Gastroesophageal sphincter (tissue), 3 donors: ENCODE results near the gene FAM193B.
A peak's percentile ranks its signal among the peaks of the same experiment; 100 is the strongest.

Source experiments
- CTCF ChIP-seq, 4 experiments: fragments of 200-600 bp in 2 of 4; fragments of 450-650 bp in 2 of 4; sonication (generic) in 1 of 4; IDR thresholded peaks; one replicate each; pipeline ENCODE4 v1.5.1; 2017 to 2019; ENCODE audit warnings: antibody characterized with exemption in 4 of 4, mild to moderate bottlenecking in 2 of 4, moderate library complexity in 2 of 4
- POLR2A ChIP-seq, 2 donors: fragments of 450-650 bp; IDR thresholded peaks; one replicate each; pipeline ENCODE4 v1.6.1; 2017; ENCODE audit warnings: antibody characterized with exemption in 2 of 2, mild to moderate bottlenecking in 2 of 2, moderate library complexity in 1 of 2
- POLR2AphosphoS5 ChIP-seq: sonication (generic); formaldehyde crosslinking; IDR thresholded peaks from one replicate; pipeline ENCODE4 v1.6.1; 2017; ENCODE audit warnings: antibody characterized with exemption

GRCh38 chr5:177479774-177480173 lies 74.6 kb downstream of the FAM193B start:
- no peak for TF ChIP-seq CTCF (IDR thresholded peaks at IDR 0.05)
- TF ChIP-seq POLR2AphosphoS5: peak; percentile 3
- no peak for TF ChIP-seq POLR2A (IDR thresholded peaks at IDR 0.05)
